ENCODE results near the gene LYZL1. TPM values are rescaled to one million over a fixed set of nuclear protein-coding genes. Genes with fewer than 3 reads are reported as not detected.

The LYZL1 gene
- total and polyA plus RNA-seq, 7 donors = not detected

DNA sequence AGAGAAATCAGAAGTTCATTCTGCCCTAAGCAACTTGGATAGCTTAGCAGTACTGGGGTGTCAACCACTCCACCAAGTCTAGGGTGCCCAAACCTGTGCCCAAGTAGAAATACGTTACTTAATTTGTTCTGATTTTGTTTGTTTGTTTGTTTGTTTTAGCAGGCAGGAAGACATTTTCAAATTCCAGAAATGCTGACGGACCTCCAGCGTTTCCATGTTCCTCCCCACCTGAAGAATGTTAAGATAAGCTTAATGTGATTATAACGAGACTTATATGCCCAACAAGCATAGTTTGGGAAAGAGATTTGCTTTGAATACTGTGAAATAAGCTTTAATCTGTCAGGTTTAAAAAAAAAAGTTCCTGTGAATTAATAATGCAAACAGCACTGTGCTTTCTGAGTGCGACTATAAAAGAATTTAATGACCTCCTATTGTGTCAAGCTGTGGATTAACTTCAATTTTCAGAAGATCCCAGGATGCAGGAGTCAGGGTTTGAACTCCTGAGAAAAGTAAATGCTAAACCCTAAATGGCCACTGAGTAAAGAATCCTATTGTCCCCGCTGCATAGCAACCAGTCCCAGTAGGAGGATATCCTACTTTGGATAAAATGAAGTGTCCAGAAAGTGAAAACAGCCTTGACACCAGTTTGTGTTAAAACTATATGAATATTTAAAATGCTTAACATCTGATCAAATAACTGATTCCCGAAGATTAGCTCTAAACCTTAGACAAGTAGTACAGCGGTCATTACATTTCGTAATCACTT is 56.5 kb downstream of the LYZL1 start:
- no peak for ATAC-seq
- Histone ChIP-seq H3K27ac (no peak overlapping the region), H3K36me3 (ENCODE audit: insufficient read depth in 1 of 2, low read depth in 1 of 2) (no peaks in the 10 kb centered on the region), H3K9me3 (no peaks in the 10 kb centered on the region), H3K4me1 (no peaks in the 10 kb centered on the region), H3K4me3 (no peak overlapping the region), H3K27me3 (ENCODE audit: insufficient read depth in 3 of 3, low read length in 2 of 3) (no peaks in the 10 kb centered on the region)
- no peak for DNase-seq
- TF ChIP-seq, protein P1, sequence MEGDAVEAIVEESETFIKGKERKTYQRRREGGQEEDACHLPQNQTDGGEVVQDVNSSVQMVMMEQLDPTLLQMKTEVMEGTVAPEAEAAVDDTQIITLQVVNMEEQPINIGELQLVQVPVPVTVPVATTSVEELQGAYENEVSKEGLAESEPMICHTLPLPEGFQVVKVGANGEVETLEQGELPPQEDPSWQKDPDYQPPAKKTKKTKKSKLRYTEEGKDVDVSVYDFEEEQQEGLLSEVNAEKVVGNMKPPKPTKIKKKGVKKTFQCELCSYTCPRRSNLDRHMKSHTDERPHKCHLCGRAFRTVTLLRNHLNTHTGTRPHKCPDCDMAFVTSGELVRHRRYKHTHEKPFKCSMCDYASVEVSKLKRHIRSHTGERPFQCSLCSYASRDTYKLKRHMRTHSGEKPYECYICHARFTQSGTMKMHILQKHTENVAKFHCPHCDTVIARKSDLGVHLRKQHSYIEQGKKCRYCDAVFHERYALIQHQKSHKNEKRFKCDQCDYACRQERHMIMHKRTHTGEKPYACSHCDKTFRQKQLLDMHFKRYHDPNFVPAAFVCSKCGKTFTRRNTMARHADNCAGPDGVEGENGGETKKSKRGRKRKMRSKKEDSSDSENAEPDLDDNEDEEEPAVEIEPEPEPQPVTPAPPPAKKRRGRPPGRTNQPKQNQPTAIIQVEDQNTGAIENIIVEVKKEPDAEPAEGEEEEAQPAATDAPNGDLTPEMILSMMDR (IDR thresholded peaks at IDR 0.05) = no peak
- intact Hi-C loops (cut with DNase I) = no loop called here
- 86 to 88% (median 86%) methylated on average over 9 of the region's 9 CpGs for WGBS, 3 donors

GRCh38 chr10:29345910-29346209 is 57.0 kb downstream of the LYZL1 start:
- Histone ChIP-seq H3K4me1 (no peaks in the 10 kb centered on the region), H3K4me3 (no peak overlapping the region), H3K36me3 (ENCODE audit: insufficient read depth in 1 of 2, low read depth in 1 of 2) (no peaks in the 10 kb centered on the region), H3K27me3 (ENCODE audit: insufficient read depth in 3 of 3, low read length in 2 of 3) (no peaks in the 10 kb centered on the region), H3K9me3 (no peaks in the 10 kb centered on the region), H3K27ac (no peak overlapping the region)
- TF ChIP-seq, protein P1 (IDR thresholded peaks at IDR 0.05) = no peak
- WGBS, 3 donors = 84 to 94% (median 84%) methylated on average over 3 of the region's 3 CpGs
- no peak for ATAC-seq
- intact Hi-C loops (cut with DNase I) = no loop called here
- DNase-seq = no peak

DNA sequence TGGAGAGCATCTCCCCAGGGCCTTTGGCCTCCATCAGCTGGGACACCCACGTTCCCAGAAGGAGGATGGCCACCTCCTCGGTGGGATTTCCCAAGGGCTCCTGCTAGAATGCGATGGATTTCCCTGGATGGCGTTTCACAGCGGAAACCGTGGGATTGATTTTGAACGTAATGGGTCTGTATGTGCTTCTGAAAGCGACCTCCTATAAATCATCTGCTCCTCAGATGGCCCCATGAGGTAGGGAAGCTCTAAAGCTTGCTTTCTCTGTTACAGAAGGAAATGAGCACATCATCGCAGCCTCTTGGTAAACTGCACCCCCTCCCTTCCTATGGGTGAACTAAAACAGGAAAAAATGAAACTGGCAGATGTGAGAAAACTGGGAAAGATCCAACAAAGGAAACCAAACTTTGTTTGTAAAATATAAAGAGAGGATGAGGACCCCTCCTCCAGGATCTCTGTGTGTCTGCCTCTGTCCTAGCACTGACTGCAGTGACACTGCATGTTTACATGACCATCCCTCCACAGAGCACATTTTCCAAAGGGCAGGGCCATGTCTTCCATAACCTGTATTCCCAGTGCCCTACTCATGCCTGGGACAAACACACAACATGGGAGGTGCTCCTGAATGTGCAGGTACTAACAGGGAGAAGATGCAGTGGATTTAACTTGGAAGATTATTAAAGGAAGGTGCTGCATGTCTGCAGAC is 57.6 kb downstream of the LYZL1 start:
- H3K4me3 ChIP-seq = no peak overlapping the region
- no peaks in the 10 kb centered on the region for H3K9me3 ChIP-seq
- H3K27ac ChIP-seq = no peak overlapping the region
- H3K27me3 ChIP-seq (ENCODE audit: insufficient read depth in 3 of 3, low read length in 2 of 3) = no peaks in the 10 kb centered on the region
- intact Hi-C loops (cut with DNase I) = no loop called here
- ATAC-seq = no peak
- no peaks in the 10 kb centered on the region for H3K36me3 ChIP-seq (ENCODE audit: insufficient read depth in 1 of 2, low read depth in 1 of 2)
- 40 to 44% (median 40%) methylated on average over 9 of the region's 9 CpGs for WGBS, 3 donors
- TF ChIP-seq, protein P1 (IDR thresholded peaks at IDR 0.05) = no peak
- DNase-seq = no peak
- no peaks in the 10 kb centered on the region for H3K4me1 ChIP-seq

DNA sequence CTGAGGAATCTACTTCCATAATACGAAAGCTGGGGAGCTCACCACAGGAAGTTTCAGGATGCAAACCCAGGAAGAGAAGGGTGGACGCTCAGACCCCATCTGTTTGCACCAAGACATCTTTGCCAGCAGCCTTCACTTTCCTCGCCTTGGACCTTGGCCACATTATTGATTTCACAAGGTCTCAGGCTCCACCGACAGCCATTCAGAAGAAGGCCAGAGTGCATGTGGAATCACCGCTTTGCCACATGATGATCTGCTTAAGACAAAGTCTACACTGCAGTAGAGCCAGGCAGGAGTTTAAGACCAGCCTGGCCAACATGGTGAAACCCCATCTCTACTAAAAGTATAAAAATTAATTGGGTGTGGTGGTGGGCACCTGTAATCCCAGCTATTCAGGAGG is 60.0 kb downstream of the LYZL1 start:
- no peak for ATAC-seq
- H3K4me3 ChIP-seq = no peak overlapping the region
- intact Hi-C loops (cut with DNase I) = no loop called here
- no peak overlapping the region for H3K27ac ChIP-seq
- H3K36me3 ChIP-seq (ENCODE audit: insufficient read depth in 1 of 2, low read depth in 1 of 2) = no peaks in the 10 kb centered on the region
- no peaks in the 10 kb centered on the region for H3K4me1 ChIP-seq
- no peaks in the 10 kb centered on the region for H3K9me3 ChIP-seq
- TF ChIP-seq, protein P1 (IDR thresholded peaks at IDR 0.05) = no peak
- no peaks in the 10 kb centered on the region for H3K27me3 ChIP-seq (ENCODE audit: insufficient read depth in 3 of 3, low read length in 2 of 3)
- WGBS, 3 donors = 77 to 93% (median 84%) methylated on average over 5 of the region's 5 CpGs
- no peak for DNase-seq
